ENCODE results near the gene CLDN6. TPM values are rescaled to one million over a fixed set of nuclear protein-coding genes. Genes with fewer than 3 reads are reported as not detected.

The CLDN6 gene
- total and polyA plus RNA-seq, 2 of the 13 experiments (the other 11 are each of a cell fraction or from before 2014, with no cell fraction given) = 5.9 to 7.6 TPM

DNA sequence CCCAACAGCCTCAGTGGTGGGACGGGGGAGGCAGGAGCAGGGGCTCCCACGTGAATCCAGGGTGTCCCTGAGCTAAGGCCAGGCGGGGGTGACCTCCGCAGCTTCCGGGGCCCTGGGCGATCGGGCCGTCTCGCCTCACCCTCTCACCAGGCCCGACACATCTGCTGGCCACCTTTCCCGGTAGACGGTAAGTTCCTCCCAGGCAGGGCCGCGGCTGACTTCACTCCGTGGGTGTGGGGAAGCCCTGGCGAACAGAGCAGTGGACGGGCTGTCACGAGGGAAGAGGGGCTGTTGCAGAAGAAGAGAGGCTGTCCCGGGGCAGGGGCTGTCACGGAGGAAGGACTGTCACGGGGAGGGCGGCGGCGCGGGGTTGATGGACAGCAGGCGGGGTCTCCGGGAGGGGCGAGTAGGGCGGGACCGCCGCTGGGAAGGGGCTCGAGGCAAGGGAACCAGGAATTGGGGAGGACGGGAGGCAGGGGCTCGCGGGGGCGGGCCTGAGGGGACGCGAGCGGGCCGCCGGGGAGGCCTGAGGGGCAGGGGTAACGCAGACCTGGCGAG lies 38.2 kb downstream of the CLDN6 start (continued):
- TF ChIP-seq HDAC2 (CRISPR knock-in tag; IDR thresholded peaks at IDR 0.05) = no peak
- no peak for TF ChIP-seq ZBTB42 (CRISPR knock-in tag; IDR thresholded peaks at IDR 0.05)
- no peak for TF ChIP-seq ADNP (CRISPR knock-in tag; IDR thresholded peaks at IDR 0.05)
- no peak for TF ChIP-seq ZNF616 (CRISPR knock-in tag; IDR thresholded peaks at IDR 0.05; ENCODE audit: low read depth)
- no peak for TF ChIP-seq HNRNPK (IDR thresholded peaks at IDR 0.05; ENCODE audit: low read depth, low read length, poor library complexity, severe bottlenecking)
- TF ChIP-seq ZFP36L1 (CRISPR knock-in tag; IDR thresholded peaks at IDR 0.05) = no peak
- TF ChIP-seq PHF8 (CRISPR knock-in tag; IDR thresholded peaks at IDR 0.05) = peak; percentile 8
- TF ChIP-seq SKI (IDR thresholded peaks at IDR 0.05; ENCODE audit: partially characterized antibody) = no peak
- no peak for TF ChIP-seq SMYD3 (CRISPR knock-in tag; IDR thresholded peaks at IDR 0.05)
- TF ChIP-seq ZNF263 (CRISPR knock-in tag; IDR thresholded peaks at IDR 0.05) = 0 out of 2 replicates have a peak, but pooled peaks have one; percentile 1
- TF ChIP-seq ZFX (CRISPR knock-in tag; IDR thresholded peaks at IDR 0.05; ENCODE audit: low read depth) = peak; percentile 23; the same call in 1 of the 2 replicates
- TF ChIP-seq ETV5 (CRISPR knock-in tag; IDR thresholded peaks at IDR 0.05; ENCODE audit: borderline replicate concordance) = no peak
- TF ChIP-seq RELA (CRISPR knock-in tag; IDR thresholded peaks at IDR 0.05) = no peak
- no peak for TF ChIP-seq ZNF326 (CRISPR knock-in tag; IDR thresholded peaks at IDR 0.05; ENCODE audit: borderline replicate concordance)
- 0 out of 2 replicates have a peak, but pooled peaks have one; percentile 2 for TF ChIP-seq ZFYVE20 (CRISPR knock-in tag; IDR thresholded peaks at IDR 0.05; ENCODE audit: borderline replicate concordance, low read depth)
- no peak for TF ChIP-seq JDP2 (CRISPR knock-in tag; IDR thresholded peaks at IDR 0.05; ENCODE audit: borderline replicate concordance)
- TF ChIP-seq SRSF9 (IDR thresholded peaks at IDR 0.05; ENCODE audit: borderline replicate concordance, insufficient read depth, low read depth, low read length, poor library complexity, severe bottlenecking) = no peak
- no peak for TF ChIP-seq RFXAP (CRISPR knock-in tag; IDR thresholded peaks at IDR 0.05; ENCODE audit: borderline replicate concordance)
- TF ChIP-seq ZNF713 (CRISPR knock-in tag; IDR thresholded peaks at IDR 0.05) = no peak
- no peak for TF ChIP-seq ZNF121 (CRISPR knock-in tag; IDR thresholded peaks at IDR 0.05)
- TF ChIP-seq, protein P1, sequence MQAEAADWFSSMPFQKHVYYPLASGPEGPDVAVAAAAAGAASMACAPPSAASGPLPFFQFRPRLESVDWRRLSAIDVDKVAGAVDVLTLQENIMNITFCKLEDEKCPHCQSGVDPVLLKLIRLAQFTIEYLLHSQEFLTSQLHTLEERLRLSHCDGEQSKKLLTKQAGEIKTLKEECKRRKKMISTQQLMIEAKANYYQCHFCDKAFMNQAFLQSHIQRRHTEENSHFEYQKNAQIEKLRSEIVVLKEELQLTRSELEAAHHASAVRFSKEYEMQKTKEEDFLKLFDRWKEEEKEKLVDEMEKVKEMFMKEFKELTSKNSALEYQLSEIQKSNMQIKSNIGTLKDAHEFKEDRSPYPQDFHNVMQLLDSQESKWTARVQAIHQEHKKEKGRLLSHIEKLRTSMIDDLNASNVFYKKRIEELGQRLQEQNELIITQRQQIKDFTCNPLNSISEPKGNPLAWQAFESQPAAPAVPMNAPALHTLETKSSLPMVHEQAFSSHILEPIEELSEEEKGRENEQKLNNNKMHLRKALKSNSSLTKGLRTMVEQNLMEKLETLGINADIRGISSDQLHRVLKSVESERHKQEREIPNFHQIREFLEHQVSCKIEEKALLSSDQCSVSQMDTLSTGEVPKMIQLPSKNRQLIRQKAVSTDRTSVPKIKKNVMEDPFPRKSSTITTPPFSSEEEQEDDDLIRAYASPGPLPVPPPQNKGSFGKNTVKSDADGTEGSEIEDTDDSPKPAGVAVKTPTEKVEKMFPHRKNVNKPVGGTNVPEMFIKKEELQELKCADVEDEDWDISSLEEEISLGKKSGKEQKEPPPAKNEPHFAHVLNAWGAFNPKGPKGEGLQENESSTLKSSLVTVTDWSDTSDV (CRISPR knock-in tag; IDR thresholded peaks at IDR 0.05) = 0 out of 2 replicates have a peak, but pooled peaks have one; percentile 32
- TF ChIP-seq, protein P2, sequence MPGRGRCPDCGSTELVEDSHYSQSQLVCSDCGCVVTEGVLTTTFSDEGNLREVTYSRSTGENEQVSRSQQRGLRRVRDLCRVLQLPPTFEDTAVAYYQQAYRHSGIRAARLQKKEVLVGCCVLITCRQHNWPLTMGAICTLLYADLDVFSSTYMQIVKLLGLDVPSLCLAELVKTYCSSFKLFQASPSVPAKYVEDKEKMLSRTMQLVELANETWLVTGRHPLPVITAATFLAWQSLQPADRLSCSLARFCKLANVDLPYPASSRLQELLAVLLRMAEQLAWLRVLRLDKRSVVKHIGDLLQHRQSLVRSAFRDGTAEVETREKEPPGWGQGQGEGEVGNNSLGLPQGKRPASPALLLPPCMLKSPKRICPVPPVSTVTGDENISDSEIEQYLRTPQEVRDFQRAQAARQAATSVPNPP (CRISPR knock-in tag; IDR thresholded peaks at IDR 0.05) = no peak
- TF ChIP-seq, protein P3, sequence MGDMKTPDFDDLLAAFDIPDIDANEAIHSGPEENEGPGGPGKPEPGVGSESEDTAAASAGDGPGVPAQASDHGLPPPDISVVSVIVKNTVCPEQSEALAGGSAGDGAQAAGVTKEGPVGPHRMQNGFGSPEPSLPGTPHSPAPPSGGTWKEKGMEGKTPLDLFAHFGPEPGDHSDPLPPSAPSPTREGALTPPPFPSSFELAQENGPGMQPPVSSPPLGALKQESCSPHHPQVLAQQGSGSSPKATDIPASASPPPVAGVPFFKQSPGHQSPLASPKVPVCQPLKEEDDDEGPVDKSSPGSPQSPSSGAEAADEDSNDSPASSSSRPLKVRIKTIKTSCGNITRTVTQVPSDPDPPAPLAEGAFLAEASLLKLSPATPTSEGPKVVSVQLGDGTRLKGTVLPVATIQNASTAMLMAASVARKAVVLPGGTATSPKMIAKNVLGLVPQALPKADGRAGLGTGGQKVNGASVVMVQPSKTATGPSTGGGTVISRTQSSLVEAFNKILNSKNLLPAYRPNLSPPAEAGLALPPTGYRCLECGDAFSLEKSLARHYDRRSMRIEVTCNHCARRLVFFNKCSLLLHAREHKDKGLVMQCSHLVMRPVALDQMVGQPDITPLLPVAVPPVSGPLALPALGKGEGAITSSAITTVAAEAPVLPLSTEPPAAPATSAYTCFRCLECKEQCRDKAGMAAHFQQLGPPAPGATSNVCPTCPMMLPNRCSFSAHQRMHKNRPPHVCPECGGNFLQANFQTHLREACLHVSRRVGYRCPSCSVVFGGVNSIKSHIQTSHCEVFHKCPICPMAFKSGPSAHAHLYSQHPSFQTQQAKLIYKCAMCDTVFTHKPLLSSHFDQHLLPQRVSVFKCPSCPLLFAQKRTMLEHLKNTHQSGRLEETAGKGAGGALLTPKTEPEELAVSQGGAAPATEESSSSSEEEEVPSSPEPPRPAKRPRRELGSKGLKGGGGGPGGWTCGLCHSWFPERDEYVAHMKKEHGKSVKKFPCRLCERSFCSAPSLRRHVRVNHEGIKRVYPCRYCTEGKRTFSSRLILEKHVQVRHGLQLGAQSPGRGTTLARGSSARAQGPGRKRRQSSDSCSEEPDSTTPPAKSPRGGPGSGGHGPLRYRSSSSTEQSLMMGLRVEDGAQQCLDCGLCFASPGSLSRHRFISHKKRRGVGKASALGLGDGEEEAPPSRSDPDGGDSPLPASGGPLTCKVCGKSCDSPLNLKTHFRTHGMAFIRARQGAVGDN (CRISPR knock-in tag; IDR thresholded peaks at IDR 0.05) = 0 out of 2 replicates have a peak, but pooled peaks have one; percentile 1
